ENCODE data around the gene L2HGDH. TPM values are rescaled to one million over a fixed set of nuclear protein-coding genes. Genes with fewer than 3 reads are reported as not detected.

Gene L2HGDH
- total RNA-seq, 4 donors from 2014 or later = 2.3 to 6.2 (median 4.5) TPM

GRCh38 chr14:50355692-50356091 is 43.7 kb upstream of the L2HGDH start:
- no peak for TF ChIP-seq CTCF (IDR thresholded peaks at IDR 0.05)
- ATAC-seq (ENCODE audit: low FRiP score) (no peak), DNase-seq (ENCODE audit: low spot score) (no peak)

GRCh38 chr14:50354527-50354926 is 42.5 kb upstream of the L2HGDH start:
- DNase-seq (ENCODE audit: low spot score) = no peak
- no peak for ATAC-seq (ENCODE audit: low FRiP score)
- no peak for TF ChIP-seq CTCF (IDR thresholded peaks at IDR 0.05)

GRCh38 chr14:50353126-50353525 is 41.1 kb upstream of the L2HGDH start:
- no peak for ATAC-seq (ENCODE audit: low FRiP score)
- TF ChIP-seq CTCF (IDR thresholded peaks at IDR 0.05) = no peak
- no peak for DNase-seq (ENCODE audit: low spot score)

GRCh38 chr14:50352584-50352983 is 40.6 kb upstream of the L2HGDH start:
- DNase-seq (ENCODE audit: low spot score) (no peak), ATAC-seq (ENCODE audit: low FRiP score) (no peak)
- no peak for TF ChIP-seq CTCF (IDR thresholded peaks at IDR 0.05)

- TF ChIP-seq CTCF (IDR thresholded peaks at IDR 0.05) = no peak
- DNase-seq (ENCODE audit: low spot score) = no peak
- ATAC-seq (ENCODE audit: low FRiP score) = no peak
Measured at GRCh38 chr14:50350975-50351374, 38.9 kb upstream of the L2HGDH start.

GRCh38 chr14:50348933-50349332 is 36.9 kb upstream of the L2HGDH start:
- no peak for DNase-seq (ENCODE audit: low spot score)
- ATAC-seq (ENCODE audit: low FRiP score) = no peak
- TF ChIP-seq CTCF (IDR thresholded peaks at IDR 0.05) = no peak

GRCh38 chr14:50347521-50347920 is 35.5 kb upstream of the L2HGDH start:
- ATAC-seq (ENCODE audit: low FRiP score) (peak; percentile 60), DNase-seq (ENCODE audit: low spot score) (no peak)
- TF ChIP-seq CTCF (IDR thresholded peaks at IDR 0.05) = no peak
